ENCODE measurements around the gene FAM81A.
"Not testable (repeated sequence)": the region's sequence is repeated elsewhere in the genome, so short reads cannot be mapped to it uniquely, and the experiment has no call there.

Gene FAM81A

DNA sequence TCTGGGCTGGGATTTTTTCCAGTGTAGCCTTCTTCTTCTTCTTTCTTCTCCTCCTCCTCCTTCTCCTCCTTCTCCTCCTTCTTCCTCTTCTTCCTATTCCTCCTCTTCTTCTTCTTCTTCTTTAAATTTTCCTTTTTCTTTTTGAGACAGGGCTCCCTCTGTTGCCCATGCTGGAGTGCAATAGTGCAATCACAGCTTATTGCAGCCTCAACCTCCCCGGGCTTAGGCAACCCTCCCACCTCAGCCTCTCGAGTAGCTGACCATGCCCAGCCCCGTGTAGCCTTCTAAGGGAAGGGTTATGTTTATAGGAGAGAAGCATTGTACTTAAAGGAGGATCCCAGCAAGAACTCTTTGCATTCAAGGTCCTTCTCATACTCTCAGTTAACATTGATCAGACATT, 41.3 kb upstream of the FAM81A start:
- Histone ChIP-seq H3K36me3 (no peaks in the 10 kb centered on the region), H3K27me3 (ENCODE audit: insufficient read depth, low read depth, severe bottlenecking) (no peaks in the 10 kb centered on the region), H3K4me3 (ENCODE audit: low read depth, low read length) (no peak overlapping the region), H3K27ac (no peak overlapping the region), H3K9me3 (ENCODE audit: severe bottlenecking) (no peaks in the 10 kb centered on the region)
- TF ChIP-seq, protein P1, sequence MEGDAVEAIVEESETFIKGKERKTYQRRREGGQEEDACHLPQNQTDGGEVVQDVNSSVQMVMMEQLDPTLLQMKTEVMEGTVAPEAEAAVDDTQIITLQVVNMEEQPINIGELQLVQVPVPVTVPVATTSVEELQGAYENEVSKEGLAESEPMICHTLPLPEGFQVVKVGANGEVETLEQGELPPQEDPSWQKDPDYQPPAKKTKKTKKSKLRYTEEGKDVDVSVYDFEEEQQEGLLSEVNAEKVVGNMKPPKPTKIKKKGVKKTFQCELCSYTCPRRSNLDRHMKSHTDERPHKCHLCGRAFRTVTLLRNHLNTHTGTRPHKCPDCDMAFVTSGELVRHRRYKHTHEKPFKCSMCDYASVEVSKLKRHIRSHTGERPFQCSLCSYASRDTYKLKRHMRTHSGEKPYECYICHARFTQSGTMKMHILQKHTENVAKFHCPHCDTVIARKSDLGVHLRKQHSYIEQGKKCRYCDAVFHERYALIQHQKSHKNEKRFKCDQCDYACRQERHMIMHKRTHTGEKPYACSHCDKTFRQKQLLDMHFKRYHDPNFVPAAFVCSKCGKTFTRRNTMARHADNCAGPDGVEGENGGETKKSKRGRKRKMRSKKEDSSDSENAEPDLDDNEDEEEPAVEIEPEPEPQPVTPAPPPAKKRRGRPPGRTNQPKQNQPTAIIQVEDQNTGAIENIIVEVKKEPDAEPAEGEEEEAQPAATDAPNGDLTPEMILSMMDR (IDR thresholded peaks at IDR 0.05; ENCODE audit: low read depth, low read length): no peak
- no peak for DNase-seq

DNA sequence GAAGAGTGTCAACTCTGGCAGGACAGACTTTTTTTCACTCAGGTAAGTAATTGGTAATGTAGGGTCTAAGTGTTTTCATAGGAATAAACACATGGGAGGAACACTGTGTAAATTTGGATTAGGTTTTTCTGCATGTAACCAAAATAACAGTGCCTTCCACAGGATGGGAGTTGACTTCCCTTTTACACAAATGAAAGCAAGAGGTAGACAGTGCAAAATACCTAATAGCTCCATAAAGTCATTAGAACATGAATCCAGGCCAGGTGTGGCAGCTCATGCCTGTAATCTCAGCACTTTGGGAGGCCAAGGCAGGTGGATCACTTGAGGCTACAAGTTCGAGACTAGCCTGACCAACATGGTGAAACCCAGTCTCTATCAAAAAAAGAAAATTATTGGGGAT, 39.8 kb upstream of the FAM81A start:
- Histone ChIP-seq H3K9me3 (ENCODE audit: severe bottlenecking) (no peaks in the 10 kb centered on the region), H3K27ac (no peak overlapping the region), H3K36me3 (no peaks in the 10 kb centered on the region), H3K27me3 (ENCODE audit: insufficient read depth, low read depth, severe bottlenecking) (no peaks in the 10 kb centered on the region), H3K4me3 (ENCODE audit: low read depth, low read length) (no peak overlapping the region)
- no peak for DNase-seq
- TF ChIP-seq, protein P1 (IDR thresholded peaks at IDR 0.05; ENCODE audit: low read depth, low read length): no peak

GRCh38 chr15:59399465-59400102, 38.4 kb upstream of the FAM81A start:
- no peaks in the 10 kb centered on the region for H3K9me3 ChIP-seq (ENCODE audit: severe bottlenecking)
- TF ChIP-seq, protein P1 (IDR thresholded peaks at IDR 0.05; ENCODE audit: low read depth, low read length): no peak
- H3K27me3 ChIP-seq (ENCODE audit: insufficient read depth, low read depth, severe bottlenecking): no peaks in the 10 kb centered on the region
- no peak for DNase-seq
- no peak overlapping the region for H3K4me3 ChIP-seq (ENCODE audit: low read depth, low read length)
- H3K27ac ChIP-seq: no peak overlapping the region
- no peaks in the 10 kb centered on the region for H3K36me3 ChIP-seq

GRCh38 chr15:59400103-59400813, 37.7 kb upstream of the FAM81A start:
- DNase-seq: no peak
- Histone ChIP-seq H3K27me3 (ENCODE audit: insufficient read depth, low read depth, severe bottlenecking) (no peaks in the 10 kb centered on the region), H3K36me3 (no peaks in the 10 kb centered on the region), H3K4me3 (ENCODE audit: low read depth, low read length) (no peak overlapping the region), H3K27ac (no peak overlapping the region), H3K9me3 (ENCODE audit: severe bottlenecking) (no peaks in the 10 kb centered on the region)
- TF ChIP-seq, protein P1 (IDR thresholded peaks at IDR 0.05; ENCODE audit: low read depth, low read length): no peak

GRCh38 chr15:59401051-59401823, 36.7 kb upstream of the FAM81A start:
- not testable (repeated sequence) for DNase-seq; H3K4me3 ChIP-seq (ENCODE audit: low read depth, low read length); H3K36me3 ChIP-seq; H3K9me3 ChIP-seq (ENCODE audit: severe bottlenecking); H3K27me3 ChIP-seq (ENCODE audit: insufficient read depth, low read depth, severe bottlenecking); H3K27ac ChIP-seq

All from WERI-Rb-1 (cell line).